Hepatocyte (in vitro differentiated cells): ENCODE data around the gene GID8.

Experiments
- EZH2 ChIP-seq: fragments of 200-600 bp; sonication (generic); IDR thresholded peaks from 2 replicates; pipeline ENCODE4 v1.6.1; 2016; ENCODE audit warnings: antibody characterized with exemption, mild to moderate bottlenecking, borderline replicate concordance
- EZH2phosphoT487 ChIP-seq: fragments of 200-600 bp; sonication (generic); IDR thresholded peaks from one replicate; pipeline ENCODE4 v1.6.1; 2018; ENCODE audit warnings: antibody characterized with exemption, mild to moderate bottlenecking, low read depth, moderate library complexity; ENCODE audit not compliant: unreplicated experiment, severe bottlenecking
- TF ChIP-seq, protein P1 (sequence below): fragments of 200-600 bp; sonication (generic); IDR thresholded peaks from 2 replicates; pipeline ENCODE4 v1.5.1; 2016; ENCODE audit warnings: antibody characterized with exemption, mild to moderate bottlenecking; ENCODE audit not compliant: poor library complexity

DNA sequence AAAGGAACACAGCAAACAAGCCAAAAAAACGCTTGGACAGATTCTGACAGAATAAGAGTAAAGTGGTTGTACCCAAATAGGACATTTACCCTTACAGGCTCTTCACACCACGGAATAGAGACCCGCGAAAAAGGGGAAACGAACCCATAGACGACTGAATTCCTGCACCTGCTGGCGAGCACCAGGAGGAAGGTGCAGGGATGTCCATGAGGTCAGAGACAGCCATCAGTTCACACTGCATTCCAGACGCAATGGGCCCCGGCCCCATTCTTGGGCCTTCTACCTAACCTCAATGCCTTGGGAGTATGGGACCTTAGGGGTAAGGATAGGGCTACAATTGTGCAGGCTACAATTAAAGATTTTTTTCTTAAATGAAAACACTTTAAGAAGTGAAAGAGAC lies 6.5 kb upstream of the GID8 start:
- TF ChIP-seq, protein P1, sequence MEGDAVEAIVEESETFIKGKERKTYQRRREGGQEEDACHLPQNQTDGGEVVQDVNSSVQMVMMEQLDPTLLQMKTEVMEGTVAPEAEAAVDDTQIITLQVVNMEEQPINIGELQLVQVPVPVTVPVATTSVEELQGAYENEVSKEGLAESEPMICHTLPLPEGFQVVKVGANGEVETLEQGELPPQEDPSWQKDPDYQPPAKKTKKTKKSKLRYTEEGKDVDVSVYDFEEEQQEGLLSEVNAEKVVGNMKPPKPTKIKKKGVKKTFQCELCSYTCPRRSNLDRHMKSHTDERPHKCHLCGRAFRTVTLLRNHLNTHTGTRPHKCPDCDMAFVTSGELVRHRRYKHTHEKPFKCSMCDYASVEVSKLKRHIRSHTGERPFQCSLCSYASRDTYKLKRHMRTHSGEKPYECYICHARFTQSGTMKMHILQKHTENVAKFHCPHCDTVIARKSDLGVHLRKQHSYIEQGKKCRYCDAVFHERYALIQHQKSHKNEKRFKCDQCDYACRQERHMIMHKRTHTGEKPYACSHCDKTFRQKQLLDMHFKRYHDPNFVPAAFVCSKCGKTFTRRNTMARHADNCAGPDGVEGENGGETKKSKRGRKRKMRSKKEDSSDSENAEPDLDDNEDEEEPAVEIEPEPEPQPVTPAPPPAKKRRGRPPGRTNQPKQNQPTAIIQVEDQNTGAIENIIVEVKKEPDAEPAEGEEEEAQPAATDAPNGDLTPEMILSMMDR, result no peak
- TF ChIP-seq EZH2, result no peak
- TF ChIP-seq EZH2phosphoT487, result no peak
